AG09309 (cell line): ENCODE data around the gene MYBL2.
A peak's percentile ranks its signal among the peaks of the same experiment; 100 is the strongest.

ENCODE experiments used
- DNase-seq: peaks from one replicate; pipeline ENCODE4 v3.0.0-alpha.2; 2010; ENCODE audit warnings: low read depth
- H3K4me3 ChIP-seq: 2 replicates; pipeline ENCODE4 v1.5.1; 2011; ENCODE audit warnings: mild to moderate bottlenecking, low read depth, low read length, moderate library complexity; ENCODE audit not compliant: control insufficient read depth
- TF ChIP-seq, protein P1 (sequence below): IDR thresholded peaks from 2 replicates; pipeline ENCODE4 v1.5.1; 2011; ENCODE audit warnings: mild to moderate bottlenecking, low read depth, low read length, inconsistent platforms; ENCODE audit not compliant: insufficient read depth, control insufficient read depth; ENCODE audit errors: missing control alignments

MYBL2 gene

DNA sequence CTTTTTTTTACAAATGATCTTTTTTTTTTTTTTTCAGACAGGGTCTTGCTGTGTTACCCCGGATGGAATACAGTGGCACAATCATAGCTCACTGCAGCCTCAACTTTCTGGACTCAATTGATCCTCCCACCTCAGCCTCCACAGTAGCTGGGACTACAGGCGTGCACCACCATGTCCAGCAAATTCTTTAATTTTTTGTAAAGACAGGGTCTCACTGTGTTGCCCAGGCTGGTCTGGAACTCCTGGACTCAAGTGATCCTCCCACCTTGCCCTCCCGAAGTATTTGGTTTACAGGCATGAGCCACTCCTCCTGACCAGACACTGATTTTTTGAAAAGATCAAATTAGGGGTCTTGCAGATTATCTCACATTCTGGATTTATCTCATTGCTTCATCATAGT, 11.0 kb upstream of the MYBL2 start:
- DNase-seq, result no peak
- TF ChIP-seq, protein P1, sequence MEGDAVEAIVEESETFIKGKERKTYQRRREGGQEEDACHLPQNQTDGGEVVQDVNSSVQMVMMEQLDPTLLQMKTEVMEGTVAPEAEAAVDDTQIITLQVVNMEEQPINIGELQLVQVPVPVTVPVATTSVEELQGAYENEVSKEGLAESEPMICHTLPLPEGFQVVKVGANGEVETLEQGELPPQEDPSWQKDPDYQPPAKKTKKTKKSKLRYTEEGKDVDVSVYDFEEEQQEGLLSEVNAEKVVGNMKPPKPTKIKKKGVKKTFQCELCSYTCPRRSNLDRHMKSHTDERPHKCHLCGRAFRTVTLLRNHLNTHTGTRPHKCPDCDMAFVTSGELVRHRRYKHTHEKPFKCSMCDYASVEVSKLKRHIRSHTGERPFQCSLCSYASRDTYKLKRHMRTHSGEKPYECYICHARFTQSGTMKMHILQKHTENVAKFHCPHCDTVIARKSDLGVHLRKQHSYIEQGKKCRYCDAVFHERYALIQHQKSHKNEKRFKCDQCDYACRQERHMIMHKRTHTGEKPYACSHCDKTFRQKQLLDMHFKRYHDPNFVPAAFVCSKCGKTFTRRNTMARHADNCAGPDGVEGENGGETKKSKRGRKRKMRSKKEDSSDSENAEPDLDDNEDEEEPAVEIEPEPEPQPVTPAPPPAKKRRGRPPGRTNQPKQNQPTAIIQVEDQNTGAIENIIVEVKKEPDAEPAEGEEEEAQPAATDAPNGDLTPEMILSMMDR, result no peak
- no peak overlapping the region for H3K4me3 ChIP-seq

DNA sequence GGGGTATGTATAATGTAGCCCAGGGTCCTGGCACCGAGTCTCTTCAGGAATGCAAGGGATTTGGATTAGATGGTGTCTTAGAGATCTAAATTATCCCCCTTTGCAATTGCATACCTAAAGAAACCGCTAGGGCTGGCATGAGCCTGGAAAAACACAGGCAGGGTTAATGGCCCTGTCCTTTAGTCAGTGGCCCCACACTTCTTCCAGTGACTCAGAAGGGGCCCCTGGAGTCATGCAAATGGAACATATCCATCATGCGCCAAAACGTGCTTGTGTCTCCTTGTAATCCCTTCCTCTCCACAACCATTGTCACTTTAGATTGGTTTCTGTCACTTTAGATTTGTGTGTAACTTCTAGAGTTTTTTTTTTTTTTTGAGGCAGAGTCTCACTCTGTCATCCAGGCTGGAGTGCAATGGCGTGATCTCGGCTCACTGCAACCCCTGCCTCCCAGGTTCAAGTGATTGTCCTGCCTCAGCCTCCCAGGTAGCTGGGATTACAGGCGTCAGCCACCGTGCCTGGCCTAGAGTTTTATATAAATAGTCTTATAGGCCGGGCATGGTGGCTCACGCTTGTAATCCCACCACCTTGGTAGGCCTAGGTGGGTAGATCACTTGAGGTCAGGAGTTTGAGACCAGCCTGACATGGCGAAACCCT, 8.7 kb upstream of the MYBL2 start:
- peak overlapping the region; percentile 77 for H3K4me3 ChIP-seq
- DNase-seq, result no peak
- TF ChIP-seq, protein P1, result no peak

DNA sequence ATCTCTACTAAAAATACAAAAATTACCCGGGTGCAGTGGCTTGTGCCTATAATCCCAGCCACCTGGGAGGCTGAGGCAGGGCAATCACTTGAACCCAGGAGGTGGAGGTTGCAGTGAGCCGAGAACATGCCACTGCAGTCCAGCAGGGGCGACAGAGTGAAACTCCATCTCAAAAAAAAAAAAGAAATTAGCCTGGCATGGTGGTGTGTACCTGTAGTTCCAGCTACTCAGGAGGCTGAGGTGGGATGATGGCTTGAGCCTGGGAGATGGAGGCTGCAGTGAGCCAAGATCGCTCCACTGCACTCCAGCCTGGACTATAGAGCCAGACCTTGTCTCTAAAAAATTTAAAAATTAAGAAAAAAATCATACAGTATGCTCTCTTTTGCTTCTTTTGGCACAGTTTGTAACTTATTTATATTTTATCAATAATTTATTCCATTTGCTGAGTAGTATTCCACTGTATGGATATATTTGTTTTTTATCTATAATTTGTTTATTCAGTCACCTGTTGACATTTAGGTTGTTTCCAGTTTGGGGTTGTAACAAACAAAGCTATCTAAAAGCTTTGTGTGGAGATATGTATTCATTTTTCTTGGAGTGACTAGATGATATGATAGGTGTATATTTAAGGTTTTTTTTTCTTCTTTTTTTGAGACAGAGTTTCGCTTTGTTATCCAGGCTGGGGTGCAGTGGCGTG, 8.0 kb upstream of the MYBL2 start:
- TF ChIP-seq, protein P1, result no peak
- H3K4me3 ChIP-seq, result no peak overlapping the region
- no peak for DNase-seq

DNA sequence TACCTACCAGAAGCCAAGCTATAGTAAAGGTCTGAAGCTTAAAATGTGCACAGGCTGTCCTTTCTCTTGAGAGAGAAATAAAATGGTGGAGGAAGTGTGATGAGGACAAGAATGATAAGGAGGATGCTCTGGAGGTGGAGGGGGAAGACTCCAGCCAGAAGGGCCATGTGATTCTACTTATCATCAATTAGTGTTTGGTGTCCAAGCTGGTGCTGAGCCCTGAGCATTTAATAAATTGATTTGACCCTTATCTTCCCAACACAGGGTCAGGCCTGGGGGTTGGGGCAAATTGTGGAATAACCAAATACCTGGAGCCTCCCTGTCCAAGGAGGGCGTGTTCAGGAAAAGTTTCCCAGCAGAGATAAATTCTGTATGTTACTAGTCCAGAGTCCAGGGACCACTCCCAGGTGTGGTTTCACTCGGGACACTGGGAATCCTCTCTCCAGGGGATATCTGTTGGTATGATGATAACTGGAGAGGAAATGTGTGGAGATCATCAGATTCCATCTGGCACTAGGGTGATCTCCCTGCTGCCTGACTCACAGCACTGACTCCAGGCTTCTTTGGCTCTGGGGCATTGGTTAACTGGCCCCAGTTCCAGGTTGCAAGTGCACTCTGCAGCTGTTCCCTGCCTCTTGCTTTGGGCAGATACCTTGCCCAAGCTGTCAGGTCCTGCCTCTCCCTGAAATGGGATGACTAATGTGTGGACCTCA, 3.8 kb upstream of the MYBL2 start:
- DNase-seq, result no peak
- TF ChIP-seq, protein P1, result no peak
- no peak overlapping the region for H3K4me3 ChIP-seq

DNA sequence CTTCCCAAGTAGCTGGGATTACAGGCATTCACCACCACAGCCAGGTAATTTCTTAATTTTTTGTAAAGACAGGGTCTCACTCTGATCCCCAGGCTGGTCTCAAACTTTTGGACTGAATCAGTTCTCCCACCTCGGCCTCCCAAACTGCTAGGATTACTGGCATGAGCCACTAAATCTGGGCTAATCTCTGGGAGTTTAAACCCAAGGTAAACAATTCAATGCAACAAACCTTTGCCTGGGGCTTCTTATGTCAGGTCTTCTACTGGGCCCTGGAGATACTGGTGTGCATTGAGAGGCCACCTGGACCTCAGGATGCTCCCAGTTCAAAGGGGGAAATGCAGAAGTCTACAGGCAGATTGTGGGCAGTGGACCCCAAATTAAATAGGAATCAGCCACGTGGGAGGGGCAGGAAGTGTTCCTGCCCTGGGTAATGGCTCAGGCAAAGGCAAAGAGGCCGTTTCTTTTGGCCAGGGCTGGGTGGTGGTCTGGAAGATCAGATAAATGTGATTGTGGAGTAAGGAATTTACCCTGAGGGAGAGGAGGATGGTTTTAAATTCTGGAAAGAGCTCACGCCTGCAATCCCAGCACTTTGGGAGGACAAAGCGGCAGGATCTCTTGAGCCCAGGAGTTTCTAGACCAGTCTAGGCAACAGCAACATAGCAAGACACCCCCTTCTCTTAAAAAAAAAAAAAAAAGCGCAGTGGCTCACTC, 1.3 kb upstream of the MYBL2 start:
- H3K4me3 ChIP-seq, result no peak overlapping the region
- TF ChIP-seq, protein P1, result no peak
- no peak for DNase-seq

GRCh38 chr20:43667341-43668132, 623 bp downstream of the MYBL2 start:
- TF ChIP-seq, protein P1, result no peak
- H3K4me3 ChIP-seq, result peak overlapping the region; percentile 43
- DNase-seq, result no peak
